ENCODE measurements around the gene PTMA. TPM values are rescaled to one million over a fixed set of nuclear protein-coding genes. Genes with fewer than 3 reads are reported as not detected.

Gene PTMA
- polyA plus RNA-seq, 1 of the 3 experiments (the other 2 are of a cell fraction), result 767 TPM

DNA sequence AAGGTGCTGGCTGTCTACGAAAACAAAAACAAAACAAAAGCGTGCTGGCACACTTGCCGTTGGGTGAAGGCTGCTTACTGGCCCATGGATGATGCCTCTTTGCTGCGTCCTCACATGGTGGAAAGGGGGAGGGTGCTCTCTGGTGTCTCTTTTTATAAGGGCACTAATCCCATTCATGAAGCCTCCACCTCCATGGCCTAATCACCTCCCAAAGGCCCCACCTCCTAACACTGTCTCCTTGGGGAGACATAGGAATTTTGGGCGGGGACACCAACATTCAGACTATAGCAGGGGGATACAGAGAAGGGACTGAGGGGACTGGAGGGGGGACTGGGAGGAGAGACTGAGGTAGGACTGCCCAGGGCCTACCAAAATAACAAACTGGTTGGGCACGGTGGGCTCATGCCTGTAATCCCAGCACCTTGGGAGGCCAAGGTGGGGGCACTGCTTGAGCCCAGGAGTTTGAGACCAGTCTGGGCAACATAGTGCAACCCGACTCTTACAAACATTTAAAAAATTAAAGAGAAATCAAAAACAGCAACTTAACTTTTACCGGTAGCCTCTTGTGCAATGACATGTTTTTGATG is 14.5 kb downstream of the PTMA start:
- DNase-seq, result no peak
- TF ChIP-seq RCOR1 (IDR thresholded peaks at IDR 0.05; ENCODE audit: low read length), result no peak
- TF ChIP-seq TCF12 (IDR thresholded peaks at IDR 0.05), result no peak
- no peak for TF ChIP-seq EP300 (IDR thresholded peaks at IDR 0.05; ENCODE audit: borderline replicate concordance in 1 of 2, low read depth in 1 of 2, low read length in 1 of 2)
- TF ChIP-seq MXI1 (IDR thresholded peaks at IDR 0.05; ENCODE audit: low read depth, low read length), result no peak
- TF ChIP-seq TEAD4 (IDR thresholded peaks at IDR 0.05; ENCODE audit: borderline replicate concordance, insufficient read depth), result no peak
- TF ChIP-seq TAF1 (IDR thresholded peaks at IDR 0.05; ENCODE audit: borderline replicate concordance, low read depth, low read length), result no peak
- no peak for TF ChIP-seq NRF1 (IDR thresholded peaks at IDR 0.05; ENCODE audit: low read depth, low read length)
- TF ChIP-seq, protein P1, sequence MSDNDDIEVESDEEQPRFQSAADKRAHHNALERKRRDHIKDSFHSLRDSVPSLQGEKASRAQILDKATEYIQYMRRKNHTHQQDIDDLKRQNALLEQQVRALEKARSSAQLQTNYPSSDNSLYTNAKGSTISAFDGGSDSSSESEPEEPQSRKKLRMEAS (IDR thresholded peaks at IDR 0.05; ENCODE audit: low read depth), result no peak
- TF ChIP-seq NFIC (IDR thresholded peaks at IDR 0.05; ENCODE audit: borderline replicate concordance), result no peak
- no peak for TF ChIP-seq FOXM1 (IDR thresholded peaks at IDR 0.05; ENCODE audit: low read depth)
- no peak for TF ChIP-seq FOXJ3 (CRISPR knock-in tag; IDR thresholded peaks at IDR 0.05)
- no peak for TF ChIP-seq RFX5 (IDR thresholded peaks at IDR 0.05; ENCODE audit: low read length)
- TF ChIP-seq, protein P2, sequence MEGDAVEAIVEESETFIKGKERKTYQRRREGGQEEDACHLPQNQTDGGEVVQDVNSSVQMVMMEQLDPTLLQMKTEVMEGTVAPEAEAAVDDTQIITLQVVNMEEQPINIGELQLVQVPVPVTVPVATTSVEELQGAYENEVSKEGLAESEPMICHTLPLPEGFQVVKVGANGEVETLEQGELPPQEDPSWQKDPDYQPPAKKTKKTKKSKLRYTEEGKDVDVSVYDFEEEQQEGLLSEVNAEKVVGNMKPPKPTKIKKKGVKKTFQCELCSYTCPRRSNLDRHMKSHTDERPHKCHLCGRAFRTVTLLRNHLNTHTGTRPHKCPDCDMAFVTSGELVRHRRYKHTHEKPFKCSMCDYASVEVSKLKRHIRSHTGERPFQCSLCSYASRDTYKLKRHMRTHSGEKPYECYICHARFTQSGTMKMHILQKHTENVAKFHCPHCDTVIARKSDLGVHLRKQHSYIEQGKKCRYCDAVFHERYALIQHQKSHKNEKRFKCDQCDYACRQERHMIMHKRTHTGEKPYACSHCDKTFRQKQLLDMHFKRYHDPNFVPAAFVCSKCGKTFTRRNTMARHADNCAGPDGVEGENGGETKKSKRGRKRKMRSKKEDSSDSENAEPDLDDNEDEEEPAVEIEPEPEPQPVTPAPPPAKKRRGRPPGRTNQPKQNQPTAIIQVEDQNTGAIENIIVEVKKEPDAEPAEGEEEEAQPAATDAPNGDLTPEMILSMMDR (IDR thresholded peaks at IDR 0.05), result no peak
- no peak for TF ChIP-seq POLR2AphosphoS5 (IDR thresholded peaks at IDR 0.05; ENCODE audit: low read depth, low read length)
- no peak for TF ChIP-seq SMC3 (IDR thresholded peaks at IDR 0.05; ENCODE audit: low read depth, low read length)
- TF ChIP-seq JUND (IDR thresholded peaks at IDR 0.05), result no peak
- no peak for TF ChIP-seq CHD2 (IDR thresholded peaks at IDR 0.05; ENCODE audit: low read length, partially characterized antibody)
- TF ChIP-seq GABPA (IDR thresholded peaks at IDR 0.05; ENCODE audit: low read depth), result no peak
- TF ChIP-seq, protein P3, sequence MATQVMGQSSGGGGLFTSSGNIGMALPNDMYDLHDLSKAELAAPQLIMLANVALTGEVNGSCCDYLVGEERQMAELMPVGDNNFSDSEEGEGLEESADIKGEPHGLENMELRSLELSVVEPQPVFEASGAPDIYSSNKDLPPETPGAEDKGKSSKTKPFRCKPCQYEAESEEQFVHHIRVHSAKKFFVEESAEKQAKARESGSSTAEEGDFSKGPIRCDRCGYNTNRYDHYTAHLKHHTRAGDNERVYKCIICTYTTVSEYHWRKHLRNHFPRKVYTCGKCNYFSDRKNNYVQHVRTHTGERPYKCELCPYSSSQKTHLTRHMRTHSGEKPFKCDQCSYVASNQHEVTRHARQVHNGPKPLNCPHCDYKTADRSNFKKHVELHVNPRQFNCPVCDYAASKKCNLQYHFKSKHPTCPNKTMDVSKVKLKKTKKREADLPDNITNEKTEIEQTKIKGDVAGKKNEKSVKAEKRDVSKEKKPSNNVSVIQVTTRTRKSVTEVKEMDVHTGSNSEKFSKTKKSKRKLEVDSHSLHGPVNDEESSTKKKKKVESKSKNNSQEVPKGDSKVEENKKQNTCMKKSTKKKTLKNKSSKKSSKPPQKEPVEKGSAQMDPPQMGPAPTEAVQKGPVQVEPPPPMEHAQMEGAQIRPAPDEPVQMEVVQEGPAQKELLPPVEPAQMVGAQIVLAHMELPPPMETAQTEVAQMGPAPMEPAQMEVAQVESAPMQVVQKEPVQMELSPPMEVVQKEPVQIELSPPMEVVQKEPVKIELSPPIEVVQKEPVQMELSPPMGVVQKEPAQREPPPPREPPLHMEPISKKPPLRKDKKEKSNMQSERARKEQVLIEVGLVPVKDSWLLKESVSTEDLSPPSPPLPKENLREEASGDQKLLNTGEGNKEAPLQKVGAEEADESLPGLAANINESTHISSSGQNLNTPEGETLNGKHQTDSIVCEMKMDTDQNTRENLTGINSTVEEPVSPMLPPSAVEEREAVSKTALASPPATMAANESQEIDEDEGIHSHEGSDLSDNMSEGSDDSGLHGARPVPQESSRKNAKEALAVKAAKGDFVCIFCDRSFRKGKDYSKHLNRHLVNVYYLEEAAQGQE (IDR thresholded peaks at IDR 0.05; ENCODE audit: low read depth, low read length), result no peak
- no peaks in the 10 kb centered on the region for H3K36me3 ChIP-seq (replicated peaks in 1 of 2; ENCODE audit: control insufficient read depth in 1 of 2, insufficient read depth in 2 of 2, low read length in 1 of 2)
- POLR2A ChIA-PET, result no interaction called here
- no peaks in the 10 kb centered on the region; a peak in 1 of 4 replicates for H3K4me1 ChIP-seq (ENCODE audit: control insufficient read depth in 1 of 2, insufficient read depth in 2 of 2, low read depth in 1 of 2, low read length in 1 of 2)
- CTCF ChIA-PET, result interaction anchor here (1.2 to 34.6 kb wide), 4 partner anchors 9 to 74 kb away, joined by 3 to 1218 read pairs (median 6); no protein-coding TSS in a partner anchor
- H3K9me3 ChIP-seq, result no peaks in the 10 kb centered on the region
- H2AFZ ChIP-seq (ENCODE audit: low read depth), result no peak overlapping the region
- H4K20me1 ChIP-seq (ENCODE audit: insufficient read depth), result no peaks in the 10 kb centered on the region
- no peaks in the 10 kb centered on the region for H3K79me2 ChIP-seq (ENCODE audit: insufficient read depth)
- H3K27me3 ChIP-seq (ENCODE audit: insufficient read depth), result no peaks in the 10 kb centered on the region
- no peaks in the 10 kb centered on the region for H3F3A ChIP-seq (replicated peaks; ENCODE audit: insufficient read depth)
- H3K9me2 ChIP-seq, result no peaks in the 10 kb centered on the region
- no peak overlapping the region for H3K4me2 ChIP-seq
- WGBS (ENCODE audit: low lambda C conversion rate), result 89% methylated on average over 8 of the region's 8 CpGs
- H3K9ac ChIP-seq, result no peak overlapping the region
- no peak overlapping the region for H3K4me3 ChIP-seq (ENCODE audit: low read depth in 2 of 2, low read length in 1 of 2)
- H3K27ac ChIP-seq (ENCODE audit: low read depth in 2 of 2, low read length in 1 of 2), result no peak overlapping the region

All from SK-N-SH (cell line).